Rectal smooth muscle tissue (tissue), 1 donor: ENCODE data around the gene TAF5.

Experiments used
- H3K27ac ChIP-seq: one replicate; pipeline ENCODE4 v1.7.0; 2013; ENCODE audit warnings: low read depth, low read length, inconsistent platforms
- H3K27me3 ChIP-seq: one replicate; pipeline ENCODE4 v1.7.0; 2013; ENCODE audit warnings: low read length; ENCODE audit not compliant: control insufficient read depth, insufficient read depth
- H3K36me3 ChIP-seq: one replicate; pipeline ENCODE4 v1.7.0; 2013; ENCODE audit warnings: low read length; ENCODE audit not compliant: control insufficient read depth, insufficient read depth
- H3K4me1 ChIP-seq: one replicate; pipeline ENCODE4 v1.7.0; 2013; ENCODE audit warnings: low read length; ENCODE audit not compliant: control insufficient read depth, insufficient read depth
- H3K4me3 ChIP-seq: one replicate; pipeline ENCODE4 v1.7.0; 2013; ENCODE audit warnings: low read length
- H3K9ac ChIP-seq: one replicate; pipeline ENCODE4 v1.7.0; 2013; ENCODE audit warnings: low read length

Gene TAF5

GRCh38 chr10:103367379-103367781 lies 396 bp upstream of the TAF5 start:
- Histone ChIP-seq H3K9ac (peak overlapping the region; percentile 40), H3K27me3 (no peaks in the 10 kb centered on the region), H3K4me1 (no peaks in the 10 kb centered on the region), H3K4me3 (peak overlapping the region; percentile 87), H3K27ac (peak overlapping the region; percentile 89), H3K36me3 (no peaks in the 10 kb centered on the region)

- H3K36me3 ChIP-seq = peaks cover 8% of the 10 kb centered on the region
- H3K27ac ChIP-seq = no peak overlapping the region
- no peak overlapping the region for H3K4me3 ChIP-seq
- H3K27me3 ChIP-seq = no peaks in the 10 kb centered on the region
- H3K9ac ChIP-seq = no peak overlapping the region
- no peaks in the 10 kb centered on the region for H3K4me1 ChIP-seq
These were observed 5.8 kb downstream of the TAF5 start for GRCh38 chr10:103373544-103373943.

GRCh38 chr10:103374263-103374662 lies 6.5 kb downstream of the TAF5 start:
- H3K27ac ChIP-seq = no peak overlapping the region
- H3K36me3 ChIP-seq = peaks cover 8% of the 10 kb centered on the region
- no peaks in the 10 kb centered on the region for H3K4me1 ChIP-seq
- H3K27me3 ChIP-seq = no peaks in the 10 kb centered on the region
- no peak overlapping the region for H3K9ac ChIP-seq
- no peak overlapping the region for H3K4me3 ChIP-seq

- no peaks in the 10 kb centered on the region for H3K4me1 ChIP-seq
- H3K4me3 ChIP-seq = no peak overlapping the region
- no peaks in the 10 kb centered on the region for H3K27me3 ChIP-seq
- no peak overlapping the region for H3K27ac ChIP-seq
- H3K9ac ChIP-seq = no peak overlapping the region
- H3K36me3 ChIP-seq = peaks cover 4% of the 10 kb centered on the region
These were observed 15.0 kb downstream of the TAF5 start for GRCh38 chr10:103382769-103383168.

- H3K36me3 ChIP-seq = peaks cover 3% of the 10 kb centered on the region
- H3K9ac ChIP-seq = no peak overlapping the region
- H3K27ac ChIP-seq = no peak overlapping the region
- H3K4me1 ChIP-seq = peaks cover 11% of the 10 kb centered on the region
- H3K4me3 ChIP-seq = no peak overlapping the region
- H3K27me3 ChIP-seq = no peaks in the 10 kb centered on the region
These were observed 26.4 kb downstream of the TAF5 start for GRCh38 chr10:103394180-103394579.

- Histone ChIP-seq H3K27me3 (no peaks in the 10 kb centered on the region), H3K36me3 (peaks cover 7% of the 10 kb centered on the region), H3K27ac (peak overlapping the region; percentile 81), H3K4me3 (peak overlapping the region; percentile 97), H3K4me1 (peaks cover 11% of the 10 kb centered on the region), H3K9ac (peak overlapping the region; percentile 53)
These were observed 27.9 kb downstream of the TAF5 start for GRCh38 chr10:103395754-103396066.

GRCh38 chr10:103396067-103396788 lies 28.5 kb downstream of the TAF5 start, which contains the start of the genes ATP5MK and PDCD11:
ATP5MK (minus strand) TSS chr10:103396475; CDS start chr10:103392457, 4,018 bp downstream.
PDCD11 (plus strand) TSS chr10:103396626; CDS start chr10:103398427, 1,801 bp downstream.
- H3K4me1 ChIP-seq = peaks cover 11% of the 10 kb centered on the region
- peak within 1 kb of the TSS; percentile 97 for H3K4me3 ChIP-seq
- no peaks in the 10 kb centered on the region for H3K27me3 ChIP-seq
- peaks cover 7% of the 10 kb centered on the region for H3K36me3 ChIP-seq
- peak within 1 kb of the TSS; percentile 53 for H3K9ac ChIP-seq
- peak within 1 kb of the TSS; percentile 81 for H3K27ac ChIP-seq

- H3K4me1 ChIP-seq = peaks cover 11% of the 10 kb centered on the region
- H3K27ac ChIP-seq = peak overlapping the region; percentile 19
- H3K36me3 ChIP-seq = peaks cover 7% of the 10 kb centered on the region
These were observed 29.0 kb downstream of the TAF5 start for GRCh38 chr10:103396789-103397087.

GRCh38 chr10:103397191-103397825 lies 29.5 kb downstream of the TAF5 start:
- no peak overlapping the region for H3K27ac ChIP-seq
- H3K36me3 ChIP-seq = peaks cover 7% of the 10 kb centered on the region
- peaks cover 11% of the 10 kb centered on the region for H3K4me1 ChIP-seq

More at GRCh38 chr10:103396789-103397087, 29.0 kb downstream of the TAF5 start:
- Histone ChIP-seq H3K4me3 (peak overlapping the region; percentile 97), H3K27me3 (no peaks in the 10 kb centered on the region), H3K9ac (peak overlapping the region; percentile 53)

GRCh38 chr10:103413564-103413963 lies 45.8 kb downstream of the TAF5 start:
- Histone ChIP-seq H3K4me1 (no peaks in the 10 kb centered on the region), H3K27me3 (no peaks in the 10 kb centered on the region), H3K9ac (no peak overlapping the region), H3K36me3 (peaks cover 53% of the 10 kb centered on the region), H3K27ac (no peak overlapping the region), H3K4me3 (no peak overlapping the region)

More at GRCh38 chr10:103397191-103397825, 29.5 kb downstream of the TAF5 start:
- no peaks in the 10 kb centered on the region for H3K27me3 ChIP-seq
- H3K9ac ChIP-seq = no peak overlapping the region
- H3K4me3 ChIP-seq = peak overlapping the region; percentile 97

GRCh38 chr10:103415581-103415980 lies 47.8 kb downstream of the TAF5 start:
- Histone ChIP-seq H3K4me1 (no peaks in the 10 kb centered on the region), H3K27me3 (no peaks in the 10 kb centered on the region), H3K27ac (no peak overlapping the region), H3K36me3 (peaks cover 65% of the 10 kb centered on the region), H3K9ac (no peak overlapping the region), H3K4me3 (no peak overlapping the region)

- Histone ChIP-seq H3K4me3 (no peak overlapping the region), H3K27me3 (no peaks in the 10 kb centered on the region), H3K4me1 (no peaks in the 10 kb centered on the region), H3K9ac (no peak overlapping the region), H3K36me3 (peaks cover 66% of the 10 kb centered on the region), H3K27ac (no peak overlapping the region)
These were observed 48.8 kb downstream of the TAF5 start for GRCh38 chr10:103416436-103417147.
